ENCODE data around the gene PIK3R5.

Gene PIK3R5

GRCh38 chr17:8960325-8961140 is 5.0 kb downstream of the PIK3R5 start:
- H3K27ac ChIP-seq, result no peak overlapping the region

DNA sequence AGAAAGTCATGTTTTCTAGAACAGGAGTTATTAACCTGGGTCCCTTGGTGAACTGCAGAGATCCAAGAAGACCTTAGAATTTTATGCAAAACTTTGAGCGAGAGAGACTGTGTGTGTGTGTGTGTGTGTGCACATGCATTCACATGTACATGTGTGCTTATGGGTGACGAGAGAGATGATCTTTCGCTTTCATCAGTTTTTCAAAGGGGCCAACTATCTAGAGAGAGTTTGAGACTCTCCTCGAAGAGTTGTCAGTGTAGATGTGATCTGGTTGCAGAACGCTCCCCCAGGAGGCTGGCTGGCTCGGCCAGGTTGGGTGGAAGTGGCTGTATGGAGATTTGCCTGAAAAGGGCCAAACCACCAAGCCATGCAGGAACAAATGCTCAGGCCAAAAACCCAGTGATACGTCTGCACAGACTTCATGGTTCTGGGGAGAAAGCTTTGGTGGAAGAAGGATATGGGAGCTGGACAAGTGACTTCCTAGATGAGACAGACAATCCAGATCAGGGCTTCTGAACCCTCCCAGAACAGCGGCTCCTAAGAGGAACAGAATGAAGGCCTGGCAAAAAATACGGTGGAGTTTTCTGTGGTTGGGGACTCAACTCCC is 6.1 kb downstream of the PIK3R5 start:
- Histone ChIP-seq H3K4me3 (ENCODE audit: low read depth, low read length) (no peak overlapping the region), H3K27me3 (replicated peaks) (peaks cover 1% of the 10 kb centered on the region), H3K27ac (no peak overlapping the region), H3K36me3 (replicated peaks) (no peaks in the 10 kb centered on the region)
- DNase-seq, result no peak
- in situ Hi-C loops (cut with HindIII; ENCODE audit: low pct_ligation_motif_present, low sequenced_read_pairs), result no loop called here
- TF ChIP-seq, protein P1, sequence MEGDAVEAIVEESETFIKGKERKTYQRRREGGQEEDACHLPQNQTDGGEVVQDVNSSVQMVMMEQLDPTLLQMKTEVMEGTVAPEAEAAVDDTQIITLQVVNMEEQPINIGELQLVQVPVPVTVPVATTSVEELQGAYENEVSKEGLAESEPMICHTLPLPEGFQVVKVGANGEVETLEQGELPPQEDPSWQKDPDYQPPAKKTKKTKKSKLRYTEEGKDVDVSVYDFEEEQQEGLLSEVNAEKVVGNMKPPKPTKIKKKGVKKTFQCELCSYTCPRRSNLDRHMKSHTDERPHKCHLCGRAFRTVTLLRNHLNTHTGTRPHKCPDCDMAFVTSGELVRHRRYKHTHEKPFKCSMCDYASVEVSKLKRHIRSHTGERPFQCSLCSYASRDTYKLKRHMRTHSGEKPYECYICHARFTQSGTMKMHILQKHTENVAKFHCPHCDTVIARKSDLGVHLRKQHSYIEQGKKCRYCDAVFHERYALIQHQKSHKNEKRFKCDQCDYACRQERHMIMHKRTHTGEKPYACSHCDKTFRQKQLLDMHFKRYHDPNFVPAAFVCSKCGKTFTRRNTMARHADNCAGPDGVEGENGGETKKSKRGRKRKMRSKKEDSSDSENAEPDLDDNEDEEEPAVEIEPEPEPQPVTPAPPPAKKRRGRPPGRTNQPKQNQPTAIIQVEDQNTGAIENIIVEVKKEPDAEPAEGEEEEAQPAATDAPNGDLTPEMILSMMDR (IDR thresholded peaks at IDR 0.05; ENCODE audit: low read depth, low read length, missing control alignments), result no peak

More at GRCh38 chr17:8960325-8961140, 5.0 kb downstream of the PIK3R5 start:
- DNase-seq, result no peak
- no peak overlapping the region for H3K4me3 ChIP-seq (ENCODE audit: low read depth, low read length)
- TF ChIP-seq, protein P1 (IDR thresholded peaks at IDR 0.05; ENCODE audit: low read depth, low read length, missing control alignments), result no peak
- H3K36me3 ChIP-seq (replicated peaks), result no peaks in the 10 kb centered on the region
- in situ Hi-C loops (cut with HindIII; ENCODE audit: low pct_ligation_motif_present, low sequenced_read_pairs), result no loop called here
- H3K27me3 ChIP-seq (replicated peaks), result peaks cover 6% of the 10 kb centered on the region

GRCh38 chr17:8957721-8958120 is 7.8 kb downstream of the PIK3R5 start:
- H3K27me3 ChIP-seq (replicated peaks), result no peaks in the 10 kb centered on the region

DNA sequence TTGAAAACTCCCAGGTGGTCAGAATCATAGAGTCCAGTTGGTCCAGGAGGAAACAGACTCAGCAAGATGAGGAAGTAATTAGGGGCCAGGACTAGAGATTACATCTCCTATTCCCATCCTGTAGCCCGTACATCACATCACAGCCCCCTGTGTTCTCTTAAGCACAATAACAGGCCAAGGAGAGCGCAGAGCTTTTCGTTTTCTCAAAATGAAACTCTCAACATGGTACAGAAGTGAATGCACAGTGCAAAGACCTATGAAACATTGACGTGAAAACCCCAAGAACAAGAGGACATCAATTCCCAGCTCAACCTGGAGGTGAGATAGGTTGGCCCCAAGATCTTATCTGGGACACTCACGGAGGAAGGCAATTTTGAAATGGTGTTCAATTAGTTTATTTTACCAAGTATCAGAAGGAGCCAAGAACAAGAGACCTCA is 9.0 kb downstream of the PIK3R5 start:
- in situ Hi-C loops (cut with HindIII; ENCODE audit: low pct_ligation_motif_present, low sequenced_read_pairs), result no loop called here
- H3K4me3 ChIP-seq (ENCODE audit: low read depth, low read length), result no peak overlapping the region
- TF ChIP-seq, protein P1 (IDR thresholded peaks at IDR 0.05; ENCODE audit: low read depth, low read length, missing control alignments), result no peak
- H3K27me3 ChIP-seq (replicated peaks), result no peaks in the 10 kb centered on the region
- H3K27ac ChIP-seq, result no peak overlapping the region
- no peaks in the 10 kb centered on the region for H3K36me3 ChIP-seq (replicated peaks)
- DNase-seq, result no peak

More at GRCh38 chr17:8957721-8958120, 7.8 kb downstream of the PIK3R5 start:
- H3K36me3 ChIP-seq (replicated peaks), result no peaks in the 10 kb centered on the region
- TF ChIP-seq, protein P1 (IDR thresholded peaks at IDR 0.05; ENCODE audit: low read depth, low read length, missing control alignments), result no peak
- no peak overlapping the region for H3K4me3 ChIP-seq (ENCODE audit: low read depth, low read length)
- in situ Hi-C loops (cut with HindIII; ENCODE audit: low pct_ligation_motif_present, low sequenced_read_pairs), result no loop called here
- H3K27ac ChIP-seq, result no peak overlapping the region
- DNase-seq, result no peak

DNA sequence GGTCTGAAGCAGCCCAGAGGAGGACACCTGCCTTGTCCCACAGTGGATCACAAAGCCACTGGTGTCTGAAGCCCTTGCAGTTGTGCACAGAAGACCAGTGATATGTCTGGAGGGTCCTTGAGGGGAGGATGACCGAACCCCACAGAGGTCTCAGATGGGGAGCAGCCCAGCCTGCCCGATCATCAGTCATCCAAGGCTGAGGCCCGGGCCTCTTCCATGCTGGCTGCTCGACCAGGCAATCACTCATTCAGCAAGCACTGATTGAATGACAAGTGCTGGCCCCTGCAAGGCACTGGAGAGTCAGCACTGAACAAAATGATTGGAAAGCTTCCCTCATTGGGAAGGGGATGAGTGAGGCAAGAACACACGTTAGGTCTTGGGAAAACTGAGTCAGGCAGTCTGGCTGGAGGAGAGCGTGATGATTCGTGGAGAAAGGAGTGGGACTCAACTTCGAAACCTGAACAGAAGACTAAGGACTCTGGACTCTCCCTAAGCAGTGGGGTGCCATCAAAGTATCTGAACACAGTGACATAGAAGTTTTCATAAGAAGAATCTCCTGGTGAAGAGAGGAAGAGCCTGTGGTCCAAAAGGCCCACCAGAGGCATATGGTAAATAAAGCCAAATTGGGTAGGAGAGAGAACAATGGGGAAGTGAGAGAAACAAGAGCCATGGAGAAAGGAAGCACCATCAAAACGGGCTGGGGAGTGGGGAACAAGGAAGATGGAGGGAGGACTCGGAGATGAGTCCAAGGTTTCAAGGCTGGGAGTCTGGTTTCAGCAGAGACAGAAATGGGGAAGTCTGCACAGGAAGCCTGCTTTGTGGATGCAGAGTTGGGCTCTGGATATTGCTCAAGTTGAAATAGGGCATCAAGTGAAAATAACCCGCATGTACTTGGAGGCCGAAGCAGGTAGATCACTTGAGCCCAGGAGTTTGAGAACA is 10.2 kb downstream of the PIK3R5 start:
- in situ Hi-C loops (cut with HindIII; ENCODE audit: low pct_ligation_motif_present, low sequenced_read_pairs), result no loop called here
- TF ChIP-seq, protein P1 (IDR thresholded peaks at IDR 0.05; ENCODE audit: low read depth, low read length, missing control alignments), result no peak
- no peak overlapping the region for H3K4me3 ChIP-seq (ENCODE audit: low read depth, low read length)
- DNase-seq, result no peak
- H3K36me3 ChIP-seq (replicated peaks), result no peaks in the 10 kb centered on the region
- no peaks in the 10 kb centered on the region for H3K27me3 ChIP-seq (replicated peaks)
- H3K27ac ChIP-seq, result no peak overlapping the region
